ENCODE data around the gene ADGRG2. TPM values are rescaled to one million over a fixed set of nuclear protein-coding genes. Genes with fewer than 3 reads are reported as not detected.
"Not testable (repeated sequence)": the region's sequence is repeated elsewhere in the genome, so short reads cannot be mapped to it uniquely, and the experiment has no call there.

Gene ADGRG2
- total RNA-seq, 2 donors from 2014 or later: 1.9 to 3.7 TPM

- H3K4me1 ChIP-seq (ENCODE audit: control insufficient read depth in 1 of 2, low read depth in 2 of 2): no peaks in the 10 kb centered on the region
- TF ChIP-seq CTCF (IDR thresholded peaks at IDR 0.05): no peak
- no peaks in the 10 kb centered on the region for H3K9me3 ChIP-seq
- no peaks in the 10 kb centered on the region for H3K36me3 ChIP-seq
- H3K4me3 ChIP-seq: no peak overlapping the region
- H3K27me3 ChIP-seq (replicated peaks; ENCODE audit: insufficient read depth): no peaks in the 10 kb centered on the region
- H3K27ac ChIP-seq: no peak overlapping the region
- no peak for ATAC-seq (ENCODE audit: insufficient number of reproducible peaks, low FRiP score, low read depth)
- DNase-seq (ENCODE audit: low spot score): no peak
Observed at GRCh38 chrX:19072372-19072771, 49.9 kb downstream of the ADGRG2 start.

- DNase-seq (ENCODE audit: low spot score): no peak
Observed at GRCh38 chrX:19070555-19070994, 51.7 kb downstream of the ADGRG2 start.

GRCh38 chrX:19066987-19067386 lies 55.3 kb downstream of the ADGRG2 start:
- not testable (repeated sequence) for H3K9me3 ChIP-seq; H3K27me3 ChIP-seq (replicated peaks; ENCODE audit: insufficient read depth); H3K27ac ChIP-seq; H3K4me1 ChIP-seq (ENCODE audit: control insufficient read depth in 1 of 2, low read depth in 2 of 2); DNase-seq (ENCODE audit: low spot score); H3K4me3 ChIP-seq; ATAC-seq (ENCODE audit: insufficient number of reproducible peaks, low FRiP score, low read depth); H3K36me3 ChIP-seq

More at GRCh38 chrX:19070555-19070994, 51.7 kb downstream of the ADGRG2 start:
- no peak for TF ChIP-seq CTCF (IDR thresholded peaks at IDR 0.05)
- ATAC-seq (ENCODE audit: insufficient number of reproducible peaks, low FRiP score, low read depth): no peak
- Histone ChIP-seq H3K9me3 (no peaks in the 10 kb centered on the region), H3K27me3 (replicated peaks; ENCODE audit: insufficient read depth) (no peaks in the 10 kb centered on the region), H3K4me1 (ENCODE audit: control insufficient read depth in 1 of 2, low read depth in 2 of 2) (no peaks in the 10 kb centered on the region), H3K4me3 (no peak overlapping the region), H3K27ac (no peak overlapping the region), H3K36me3 (no peaks in the 10 kb centered on the region)

- Histone ChIP-seq H3K36me3 (no peaks in the 10 kb centered on the region), H3K4me3 (no peak overlapping the region), H3K27ac (no peak overlapping the region), H3K4me1 (ENCODE audit: control insufficient read depth in 1 of 2, low read depth in 2 of 2) (no peaks in the 10 kb centered on the region), H3K9me3 (no peaks in the 10 kb centered on the region), H3K27me3 (replicated peaks; ENCODE audit: insufficient read depth) (no peaks in the 10 kb centered on the region)
- TF ChIP-seq CTCF (IDR thresholded peaks at IDR 0.05): no peak
- DNase-seq (ENCODE audit: low spot score): no peak
- no peak for ATAC-seq (ENCODE audit: insufficient number of reproducible peaks, low FRiP score, low read depth)
Observed at GRCh38 chrX:19065535-19065934, 56.7 kb downstream of the ADGRG2 start.

GRCh38 chrX:19064175-19064574 lies 58.1 kb downstream of the ADGRG2 start:
- ATAC-seq (ENCODE audit: insufficient number of reproducible peaks, low FRiP score, low read depth): no peak
- Histone ChIP-seq H3K4me3 (no peak overlapping the region), H3K4me1 (ENCODE audit: control insufficient read depth in 1 of 2, low read depth in 2 of 2) (no peaks in the 10 kb centered on the region), H3K36me3 (no peaks in the 10 kb centered on the region), H3K27me3 (replicated peaks; ENCODE audit: insufficient read depth) (no peaks in the 10 kb centered on the region), H3K27ac (no peak overlapping the region), H3K9me3 (no peaks in the 10 kb centered on the region)
- no peak for DNase-seq (ENCODE audit: low spot score)
- no peak for TF ChIP-seq CTCF (IDR thresholded peaks at IDR 0.05)

GRCh38 chrX:19063030-19063429 lies 59.2 kb downstream of the ADGRG2 start:
- no peak for TF ChIP-seq CTCF (IDR thresholded peaks at IDR 0.05)
- no peak for ATAC-seq (ENCODE audit: insufficient number of reproducible peaks, low FRiP score, low read depth)
- H3K4me3 ChIP-seq: no peak overlapping the region

More at GRCh38 chrX:19063030-19063429, 59.2 kb downstream of the ADGRG2 start:
- H3K27ac ChIP-seq: no peak overlapping the region
- H3K27me3 ChIP-seq (replicated peaks; ENCODE audit: insufficient read depth): no peaks in the 10 kb centered on the region
- H3K9me3 ChIP-seq: no peaks in the 10 kb centered on the region
- no peaks in the 10 kb centered on the region for H3K36me3 ChIP-seq
- H3K4me1 ChIP-seq (ENCODE audit: control insufficient read depth in 1 of 2, low read depth in 2 of 2): no peaks in the 10 kb centered on the region
- DNase-seq (ENCODE audit: low spot score): no peak
